CD4-positive, alpha-beta T cell treated with Interleukin-17A for 1 hour (primary cell): ENCODE measurements around the gene NR3C2.
"Not testable (repeated sequence)": the region's sequence is repeated elsewhere in the genome, so short reads cannot be mapped to it uniquely, and the experiment has no call there.

Source experiments
- DNase-seq: peaks from one replicate; pipeline ENCODE4 v3.0.0-alpha.2; 2020

Gene NR3C2

GRCh38 chr4:148094149-148094548, 348.1 kb downstream of the NR3C2 start:
- no peak for DNase-seq

GRCh38 chr4:148093065-148093464, 349.1 kb downstream of the NR3C2 start:
- DNase-seq: no peak

GRCh38 chr4:148092316-148093014, 349.7 kb downstream of the NR3C2 start:
- DNase-seq: no peak

GRCh38 chr4:148091896-148092295, 350.3 kb downstream of the NR3C2 start:
- no peak for DNase-seq

- no peak for DNase-seq
Measured at GRCh38 chr4:148090503-148091476, 351.4 kb downstream of the NR3C2 start.

- DNase-seq: no peak
Measured at GRCh38 chr4:148090029-148090428, 352.2 kb downstream of the NR3C2 start.

GRCh38 chr4:148089624-148090023, 352.6 kb downstream of the NR3C2 start:
- no peak for DNase-seq

- not testable (repeated sequence) for DNase-seq
Measured at GRCh38 chr4:148083073-148083472, 359.1 kb downstream of the NR3C2 start.

- no peak for DNase-seq
Measured at GRCh38 chr4:148081745-148082144, 360.5 kb downstream of the NR3C2 start.

GRCh38 chr4:148081267-148081666, 360.9 kb downstream of the NR3C2 start:
- no peak for DNase-seq

GRCh38 chr4:148079961-148080360, 362.3 kb downstream of the NR3C2 start:
- DNase-seq: no peak

- no peak for DNase-seq
Measured at GRCh38 chr4:148078061-148078460, 364.2 kb downstream of the NR3C2 start.

- DNase-seq: no peak
Measured at GRCh38 chr4:148077581-148077980, 364.6 kb downstream of the NR3C2 start.

GRCh38 chr4:148076964-148077363, 365.2 kb downstream of the NR3C2 start:
- DNase-seq: no peak

- no peak for DNase-seq
Measured at GRCh38 chr4:148075438-148075837, 366.8 kb downstream of the NR3C2 start.

GRCh38 chr4:148074462-148074861, 367.8 kb downstream of the NR3C2 start:
- DNase-seq: no peak

- no peak for DNase-seq
Measured at GRCh38 chr4:148073349-148073748, 368.9 kb downstream of the NR3C2 start.

- DNase-seq: no peak
Measured at GRCh38 chr4:148072789-148073188, 369.4 kb downstream of the NR3C2 start.

- no peak for DNase-seq
Measured at GRCh38 chr4:148071009-148071408, 371.2 kb downstream of the NR3C2 start.

- no peak for DNase-seq
Measured at GRCh38 chr4:148069895-148070178, 372.4 kb downstream of the NR3C2 start.

- DNase-seq: no peak
Measured at GRCh38 chr4:148069086-148069894, 372.9 kb downstream of the NR3C2 start.

GRCh38 chr4:148068065-148068911, 373.9 kb downstream of the NR3C2 start:
- DNase-seq: no peak
